OCI-LY3 (cell line): ENCODE measurements around the gene SRPX.

Experiments
- CTCF ChIP-seq: fragments of 200-600, 300-600 bp; sonication (generic); IDR thresholded peaks from 2 replicates; pipeline ENCODE4 v1.5.1; 2014; ENCODE audit warnings: antibody characterized with exemption, low read length, low read depth
- EZH2phosphoT487 ChIP-seq: fragments of 200-600 bp; shearing (Covaris generic); IDR thresholded peaks from 2 replicates; pipeline ENCODE4 v1.6.1; 2018; ENCODE audit warnings: antibody characterized with exemption, mixed run types, low read depth

DNA sequence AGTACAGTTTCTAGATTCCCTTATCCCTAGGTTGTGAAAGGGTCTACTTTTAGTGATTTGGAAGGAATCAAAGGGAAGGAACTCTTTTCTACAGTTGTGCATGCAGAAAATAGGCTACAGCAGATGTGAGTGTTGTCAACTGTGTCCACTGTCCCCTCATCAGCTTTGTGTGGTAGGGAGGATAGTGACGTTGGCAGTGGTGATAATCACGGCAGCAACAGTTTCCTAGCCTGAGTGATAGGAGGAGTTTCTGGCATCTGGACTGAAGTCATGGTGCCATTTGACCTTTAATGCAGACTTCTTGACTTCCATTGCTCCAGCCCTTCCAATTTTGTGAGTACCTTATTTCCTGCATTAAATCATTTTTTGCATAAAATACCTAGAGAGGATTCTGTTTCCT lies 39.3 kb downstream of the SRPX start:
- TF ChIP-seq EZH2phosphoT487 (no peak), CTCF (no peak)
